GM10248 (cell line): ENCODE measurements around the gene BSCL2.

Source experiments
- CTCF ChIA-PET: fragments of 300-600 bp; sonication (Branson Sonifier 250); formaldehyde crosslinking; extraction: SDS; loops from one replicate; lab custom pipeline; 2021; ENCODE audit warnings: antibody characterized with exemption; lab: Yijun Ruan, JAX
- POLR2A ChIA-PET: fragments of 350-650 bp; sonication (Branson Sonifier 250); formaldehyde crosslinking; extraction: SDS; loops from one replicate; lab custom pipeline; 2020; ENCODE audit warnings: antibody characterized with exemption; lab: Yijun Ruan, JAX
- DNase-seq: peaks from one replicate; pipeline ENCODE4 v3.0.0; 2012; ENCODE audit errors: extremely low spot score
- CTCF ChIP-seq: IDR thresholded peaks from 2 replicates; pipeline ENCODE4 v1.5.1; 2012; ENCODE audit warnings: mild to moderate bottlenecking, low read depth; ENCODE audit errors: extremely low read depth, missing control alignments, control extremely low read depth

The BSCL2 gene

DNA sequence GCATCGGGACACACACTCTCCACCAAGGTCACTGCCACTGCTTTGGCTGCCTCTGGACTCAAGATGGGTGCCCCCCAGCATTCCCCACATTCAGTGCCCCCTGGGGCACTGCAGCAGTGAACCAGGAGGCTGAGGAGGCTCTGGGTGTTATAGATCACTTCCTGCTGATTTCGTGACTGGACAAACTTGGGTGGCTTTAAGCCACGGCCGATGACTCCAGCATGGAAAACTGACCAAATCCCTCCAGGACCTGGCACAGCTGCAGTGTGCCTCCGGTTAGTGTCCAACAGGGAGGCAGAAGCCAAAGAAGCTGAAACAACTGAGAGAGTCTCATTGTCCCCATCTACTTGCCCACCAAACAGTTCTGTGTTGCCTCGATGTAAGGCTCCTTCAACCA is 59.6 kb downstream of the BSCL2 start:
- POLR2A ChIA-PET = interaction anchor here (1.0 to 4.2 kb wide), 3 partner anchors 18 to 46 kb away, joined by 3 to 37 read pairs (median 6); partner anchors contain the start of genes C11orf98, CSKMT, LBHD1 and MTA2

DNA sequence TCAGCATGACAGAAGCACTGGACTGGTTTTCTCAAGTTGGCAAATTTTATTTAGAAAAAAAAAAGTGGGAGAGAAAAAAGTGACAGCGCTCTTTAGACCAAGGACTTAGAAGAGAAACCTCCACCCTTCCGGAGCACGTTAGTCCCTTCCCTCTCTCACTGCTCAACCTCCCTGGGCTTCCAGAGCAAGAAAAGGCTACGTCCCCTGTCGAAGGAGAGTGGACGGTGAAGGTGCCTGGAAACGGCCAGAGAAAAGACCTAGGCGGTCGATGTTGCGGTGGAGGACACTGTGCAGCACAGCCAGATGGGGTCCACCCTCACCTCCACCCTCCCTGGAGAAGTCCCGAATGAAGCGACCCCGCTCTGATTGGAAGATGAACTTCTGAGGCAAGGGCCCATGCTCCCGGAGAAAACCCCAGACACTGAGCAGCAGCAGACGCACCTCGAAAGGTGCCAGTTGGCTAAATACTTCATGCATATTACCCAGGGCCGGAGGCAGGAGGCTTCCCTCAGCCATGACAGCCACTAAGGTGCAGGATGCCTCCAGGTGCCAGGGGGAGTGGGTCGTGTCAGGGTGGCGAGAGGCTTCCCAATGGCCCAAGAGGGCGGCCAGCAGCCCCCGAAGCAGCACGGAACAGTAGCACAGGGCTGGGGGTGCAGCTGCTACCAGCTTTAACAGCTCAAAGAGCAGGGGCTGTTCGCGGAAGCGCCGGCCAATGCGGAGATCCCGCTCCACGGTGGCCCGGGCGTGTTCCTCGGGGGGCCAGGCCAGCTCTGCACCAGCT is 60.2 kb downstream of the BSCL2 start:
- TF ChIP-seq CTCF = no peak
- POLR2A ChIA-PET = interaction anchor here (0.5 to 2.2 kb wide), 4 partner anchors 18 to 981 kb away, joined by 3 to 27 read pairs (median 8); partner anchors contain the start of genes C11orf98, CSKMT, TUT1 and UQCC3
- CTCF ChIA-PET = interaction anchor here (1.1 to 1.6 kb wide), 4 partner anchors 8 to 47 kb away, joined by 3 to 6 read pairs (median 4); partner anchors contain the start of gene B3GAT3
- no peak for DNase-seq

More for the DNA sequence above, 59.6 kb downstream of the BSCL2 start:
- no peak for DNase-seq
- no peak for TF ChIP-seq CTCF
- CTCF ChIA-PET = interaction anchor here (1.1 to 1.4 kb wide), 2 partner anchors 26 to 46 kb away, joined by 3 to 4 read pairs; partner anchors contain the start of gene B3GAT3

DNA sequence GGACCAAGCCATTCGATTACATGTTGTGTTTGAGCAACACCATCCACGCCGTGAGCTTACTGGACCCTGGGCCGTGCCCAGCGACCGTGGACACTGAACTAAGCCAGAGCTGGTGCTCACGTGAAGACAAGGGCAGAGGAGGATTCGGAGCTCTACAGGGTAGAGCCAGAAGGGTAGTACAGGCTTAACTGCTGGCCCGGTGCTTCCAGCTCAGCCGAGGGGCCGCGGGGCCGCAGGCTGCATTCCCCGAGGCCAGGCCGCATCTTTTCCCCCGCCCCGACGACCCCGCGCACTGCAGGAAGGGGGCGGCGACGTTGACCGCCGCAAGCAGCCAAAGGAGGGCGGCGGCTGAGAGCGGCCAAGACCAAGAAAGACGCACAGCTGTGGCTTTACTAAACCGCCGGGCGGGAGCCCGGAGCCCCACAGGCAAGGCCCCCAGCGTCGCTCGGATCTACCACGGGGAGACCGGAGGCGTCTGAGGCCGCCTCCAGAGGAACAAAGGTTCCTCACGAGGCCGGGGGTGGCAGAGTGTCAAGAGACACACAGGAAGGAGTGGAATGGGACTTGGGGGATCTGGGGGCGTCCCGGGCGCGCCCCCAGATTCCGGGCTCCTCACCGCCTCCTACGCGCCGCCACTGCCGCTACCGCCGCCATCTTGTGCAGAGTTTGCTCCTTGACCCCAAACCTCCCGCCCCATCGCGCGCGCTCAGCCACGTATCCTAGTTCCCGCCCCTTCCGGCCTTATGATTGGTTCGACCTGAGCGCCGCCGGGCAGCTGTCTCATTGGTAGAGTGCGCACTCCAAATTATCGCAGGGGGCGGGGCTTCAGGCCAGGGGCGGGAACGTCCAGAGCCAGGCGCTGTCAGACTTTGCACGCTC is 61.0 kb downstream of the BSCL2 start, which contains the start of gene GANAB:
Gene GANAB, minus strand, starts transcription at position 668 of the 879 bp plus-strand sequence. Its CDS starts 14 bp downstream, at position 654.
- POLR2A ChIA-PET = interaction anchor here (0.5 to 2.2 kb wide), 6 partner anchors 19 to 980 kb away, joined by 3 to 27 read pairs (median 4); partner anchors contain the start of genes C11orf98, CSKMT, TUT1 and UQCC3

GRCh38 chr11:62645671-62645945 is 61.6 kb downstream of the BSCL2 start:
- no peak for DNase-seq
- TF ChIP-seq CTCF = no peak
- CTCF ChIA-PET = interaction anchor here (0.7 to 1.6 kb wide), 9 partner anchors 10 to 35 kb away, joined by 3 to 6 read pairs (median 4); partner anchors contain the start of gene B3GAT3
- POLR2A ChIA-PET = interaction anchor here (0.6 to 2.2 kb wide), 4 partner anchors 19 to 212 kb away, joined by 3 to 27 read pairs (median 6); partner anchors contain the start of genes C11orf98, CSKMT and TUT1

More for the DNA sequence above, 61.0 kb downstream of the BSCL2 start, which contains the start of gene GANAB:
- CTCF ChIA-PET = interaction anchor here (0.7 to 1.6 kb wide), 10 partner anchors 9 to 34 kb away, joined by 3 to 6 read pairs (median 4); partner anchors contain the start of gene B3GAT3
- DNase-seq = peak; percentile 100
- no peak for TF ChIP-seq CTCF

DNA sequence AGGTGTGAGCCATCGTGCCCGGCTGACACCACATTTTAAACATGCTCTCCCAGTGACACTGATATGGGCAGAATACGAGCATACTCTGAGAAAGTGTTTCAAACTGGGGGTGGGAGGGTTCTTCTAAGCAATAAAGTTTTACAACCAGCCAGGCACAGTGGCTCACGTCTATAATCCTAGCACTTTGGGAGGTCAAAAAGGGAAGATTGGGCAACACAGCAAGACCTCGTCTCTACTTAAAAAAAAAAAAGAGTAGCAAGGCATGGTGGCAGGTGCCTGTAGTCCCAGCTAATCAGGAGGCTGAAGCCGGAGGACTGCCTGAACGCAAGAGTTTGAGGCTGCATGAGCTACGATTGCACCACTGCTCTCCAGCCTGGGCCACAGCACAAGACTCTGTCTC is 63.0 kb downstream of the BSCL2 start:
- DNase-seq = no peak
- no peak for TF ChIP-seq CTCF
- ChIA-PET POLR2A (interaction anchor here (0.6 to 2.5 kb wide), 3 partner anchors 16 to 110 kb away, joined by 3 to 15 read pairs (median 3); partner anchors contain the start of genes C11orf98, CSKMT and ZBTB3), CTCF (interaction anchor here (1.4 to 1.5 kb wide), 2 partner anchors 19 to 125 kb away, joined by 3 read pairs; no protein-coding TSS in a partner anchor)
